H54 (cell line): Measurements from ENCODE around the gene TPRG1L.
"Not testable (repeated sequence)": the region's sequence is repeated elsewhere in the genome, so short reads cannot be mapped to it uniquely, and the experiment has no call there.

Source experiments
- DNase-seq: peaks from one replicate; pipeline ENCODE4 v3.0.0; 2011; ENCODE audit warnings: low spot score, mixed read lengths; ENCODE audit not compliant: insufficient read length
- FAIRE-seq: peaks from 3 replicates; lab custom pipeline; 2011; peaks lifted over from hg19 to GRCh38; lab: Jason Lieb, UNC
- POLR2A ChIP-seq: IDR thresholded peaks from 2 replicates; pipeline ENCODE4 v1.6.1; 2011; ENCODE audit warnings: low read depth, mild to moderate bottlenecking, low read length

The TPRG1L gene

DNA sequence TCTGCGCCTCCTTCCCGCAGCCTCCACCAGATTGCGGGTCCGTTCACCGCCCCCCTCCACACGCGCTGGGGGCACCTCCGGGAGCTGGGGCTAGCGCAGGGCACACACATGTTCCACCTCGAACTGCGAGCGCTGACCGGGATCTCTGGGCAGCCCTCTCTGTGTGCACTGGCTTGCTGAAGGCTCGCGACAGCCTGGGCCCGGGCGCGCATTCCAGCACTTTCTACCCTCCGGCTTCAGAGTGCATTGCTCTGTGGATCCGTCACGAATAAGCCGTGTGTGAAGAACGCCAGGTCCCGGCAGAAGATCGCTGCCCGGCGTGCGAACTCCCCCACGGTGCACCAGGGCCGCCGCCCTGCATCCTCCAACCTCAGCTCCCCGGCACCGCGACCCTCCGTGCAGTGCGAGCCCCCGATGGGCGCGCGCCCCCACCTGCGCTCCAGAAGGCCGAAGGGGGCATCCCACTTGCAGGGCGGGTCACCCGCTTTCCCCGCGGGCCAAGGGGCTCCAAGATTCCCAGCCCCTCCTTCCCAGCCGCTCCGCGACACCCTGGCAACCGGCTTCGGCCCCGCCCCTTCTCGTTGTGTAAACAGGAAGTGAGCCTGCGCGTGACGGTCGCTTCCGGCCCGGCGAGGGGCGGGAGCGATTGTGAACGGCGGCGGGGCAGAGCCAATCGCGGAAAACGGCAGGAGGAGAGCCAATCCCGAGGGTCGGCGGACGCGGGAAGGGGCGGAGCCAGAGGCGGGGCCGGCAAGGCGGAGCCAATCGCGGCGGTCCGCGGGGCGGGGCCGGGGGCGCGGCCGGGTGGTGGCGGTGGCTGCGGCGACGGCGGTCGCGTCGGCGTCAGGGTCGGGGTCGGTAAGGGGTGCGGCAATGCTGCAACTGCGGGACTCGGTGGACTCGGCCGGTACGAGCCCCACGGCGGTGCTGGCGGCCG lies at the start of gene TPRG1L:
TSS of gene TPRG1L (plus strand) at position 816 of the 937 bp plus-strand sequence. CDS start at position 874, 58 bp downstream.
- FAIRE-seq, result no peak
- TF ChIP-seq POLR2A, result peak; percentile 58; the same call in 1 of the 2 replicates
- DNase-seq, result peak; percentile 94

DNA sequence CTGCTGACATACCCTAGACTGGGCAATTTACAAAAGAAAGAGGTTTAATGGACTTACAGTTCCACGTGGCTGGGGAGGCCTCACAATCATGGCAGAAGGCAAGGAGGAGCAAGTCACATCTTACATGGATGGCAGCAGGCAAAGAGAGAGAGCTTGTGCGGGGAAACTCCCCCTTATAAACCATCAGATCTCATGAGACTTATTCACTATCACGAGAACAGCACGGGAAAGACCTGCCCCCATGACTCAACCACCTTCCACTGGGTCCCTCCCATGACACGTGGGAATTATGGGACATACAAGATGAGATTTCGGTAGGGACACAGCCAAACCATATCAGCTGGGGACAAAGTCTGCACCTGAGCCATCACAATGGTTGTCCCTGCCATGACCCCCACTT lies 49.3 kb upstream of the TPRG1L start:
- DNase-seq, FAIRE-seq: not testable (repeated sequence)

DNA sequence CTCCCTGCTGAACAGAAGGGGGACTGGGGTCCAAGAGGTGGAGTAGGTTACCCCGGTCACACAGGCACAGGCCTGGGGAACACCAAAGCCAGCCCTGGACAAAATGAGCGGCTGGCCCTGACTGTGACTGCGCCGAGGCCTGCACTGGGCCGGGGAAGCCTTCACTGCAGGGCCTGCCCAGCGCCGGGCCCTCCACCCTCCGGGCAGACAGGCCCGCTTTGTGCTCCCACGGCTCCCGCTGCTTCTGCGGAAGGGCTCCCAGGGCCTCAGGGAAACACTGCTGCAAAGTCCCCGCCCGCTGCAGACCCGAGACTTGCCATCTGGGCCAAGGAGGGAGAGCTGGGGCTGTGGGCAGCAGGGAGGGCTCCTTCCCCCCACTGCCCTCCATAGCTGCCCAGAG lies 48.8 kb upstream of the TPRG1L start:
- TF ChIP-seq POLR2A, result no peak
- no peak for DNase-seq
- FAIRE-seq, result no peak

DNA sequence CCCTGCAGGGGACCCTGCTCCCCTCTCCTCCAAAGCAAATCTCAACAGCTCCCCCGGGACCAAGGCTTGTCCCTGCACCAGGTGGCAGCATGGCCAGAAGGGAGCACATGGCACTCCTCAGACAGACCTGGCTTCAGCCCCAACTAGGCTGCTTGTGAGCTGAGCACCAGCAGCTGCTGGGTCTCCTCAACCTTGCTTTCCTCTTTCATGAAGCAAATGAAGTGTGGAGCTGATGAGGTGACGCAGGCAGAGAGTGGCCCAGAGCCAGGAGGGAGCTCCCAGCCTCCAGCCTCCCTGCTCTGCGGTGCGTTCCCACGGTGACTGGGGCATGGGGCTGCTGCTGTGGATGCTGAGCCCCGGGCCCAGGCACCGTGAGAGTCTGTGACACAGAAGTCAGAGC lies 47.5 kb upstream of the TPRG1L start:
- FAIRE-seq (no peak), DNase-seq (no peak)
- no peak for TF ChIP-seq POLR2A

DNA sequence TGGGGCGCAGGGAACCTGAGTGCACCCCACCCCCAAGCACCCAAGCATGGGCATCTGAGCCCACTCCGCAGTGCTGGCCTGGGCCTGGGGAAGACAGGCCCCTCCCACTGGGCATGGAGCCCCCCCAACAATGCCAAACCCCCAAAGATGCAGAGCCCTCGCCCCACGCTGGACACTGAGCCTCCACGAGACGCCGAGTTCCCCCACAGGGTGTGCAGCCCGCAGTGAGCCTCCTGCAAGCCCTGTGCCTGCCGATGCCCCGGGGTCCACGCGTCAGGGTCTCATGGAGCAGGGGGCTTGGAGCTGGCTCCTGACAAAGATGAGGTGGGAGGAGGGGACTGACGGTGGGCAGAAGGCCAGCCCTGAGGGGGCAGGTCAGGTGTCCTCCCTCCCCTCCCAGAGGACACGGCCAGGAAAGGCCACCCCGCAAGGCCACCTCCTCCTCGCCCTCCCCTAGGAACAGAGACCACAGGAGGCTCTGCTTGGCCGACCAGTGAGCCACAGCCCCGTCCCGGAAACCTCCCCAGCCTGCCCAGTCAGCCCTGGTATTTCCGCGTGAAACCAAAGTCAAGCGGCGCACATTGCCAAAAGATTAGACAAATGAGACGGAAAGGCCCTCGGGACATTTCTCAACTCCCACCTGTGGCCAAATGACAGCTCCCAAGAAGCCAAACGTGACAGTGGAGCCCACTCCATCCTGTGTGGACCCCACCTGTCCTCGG lies 46.9 kb upstream of the TPRG1L start:
- FAIRE-seq, result no peak
- DNase-seq, result no peak

DNA sequence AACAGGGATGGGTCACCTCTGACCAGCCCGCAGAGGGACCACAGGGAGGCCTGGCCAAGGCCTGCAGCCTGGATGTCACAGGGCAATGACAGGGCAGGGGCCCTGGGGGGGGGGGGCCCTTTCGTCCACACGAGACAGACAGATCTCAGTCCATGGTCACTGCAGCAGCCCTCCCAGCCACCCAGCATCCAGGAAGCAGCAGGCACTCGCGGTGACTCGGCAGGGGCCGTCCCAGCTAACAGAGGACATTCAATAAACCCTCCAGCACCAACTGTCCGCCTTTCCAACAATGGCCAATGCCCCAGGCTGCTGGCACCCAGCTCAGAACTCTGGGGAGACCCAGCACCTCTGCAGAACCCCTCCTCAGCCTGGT lies 46.4 kb upstream of the TPRG1L start:
- no peak for TF ChIP-seq POLR2A
- FAIRE-seq (no peak), DNase-seq (no peak)

More for the DNA sequence above, 46.9 kb upstream of the TPRG1L start:
- TF ChIP-seq POLR2A, result no peak

DNA sequence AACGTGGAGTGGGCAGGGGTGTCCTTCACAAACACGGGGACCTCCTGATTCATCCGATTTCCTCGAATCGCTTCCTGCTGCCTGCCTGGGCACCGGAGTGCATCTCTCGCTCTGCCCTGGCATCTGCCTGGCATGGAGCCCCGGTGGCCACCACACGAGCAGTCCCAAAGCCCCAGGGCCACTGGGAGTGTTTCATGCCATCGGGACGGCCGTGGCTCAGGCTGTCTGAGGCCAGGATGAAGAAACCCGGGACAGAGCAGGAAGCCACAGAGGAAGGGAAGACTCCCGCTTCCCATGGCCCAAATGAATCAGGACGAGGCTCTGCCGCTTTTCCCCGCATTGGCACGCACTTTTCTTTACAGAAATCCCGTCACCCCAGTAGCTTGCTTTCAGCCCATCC lies 45.9 kb upstream of the TPRG1L start:
- FAIRE-seq, result no peak
- no peak for DNase-seq
- no peak for TF ChIP-seq POLR2A

DNA sequence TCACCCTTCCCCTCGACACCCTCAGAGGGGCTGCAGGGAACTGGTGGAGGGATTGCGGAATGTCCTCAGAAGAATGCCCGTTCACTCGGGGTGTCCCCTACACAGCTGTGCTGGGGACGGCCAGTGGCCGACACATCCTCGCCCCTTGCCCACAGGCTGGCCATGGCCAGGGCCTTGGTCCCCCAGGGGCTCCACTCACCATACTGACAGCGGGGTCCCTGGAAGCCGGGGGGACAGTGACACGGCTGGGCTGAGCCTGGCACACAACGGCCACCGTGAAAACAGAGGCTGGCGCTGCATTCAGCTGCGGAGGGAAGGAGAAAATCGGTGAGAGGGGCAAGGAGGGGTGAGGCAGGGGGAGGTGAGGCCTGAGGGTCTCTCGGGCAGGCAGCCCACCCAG lies 45.2 kb upstream of the TPRG1L start:
- DNase-seq, result no peak
- TF ChIP-seq POLR2A, result no peak
- FAIRE-seq, result no peak

DNA sequence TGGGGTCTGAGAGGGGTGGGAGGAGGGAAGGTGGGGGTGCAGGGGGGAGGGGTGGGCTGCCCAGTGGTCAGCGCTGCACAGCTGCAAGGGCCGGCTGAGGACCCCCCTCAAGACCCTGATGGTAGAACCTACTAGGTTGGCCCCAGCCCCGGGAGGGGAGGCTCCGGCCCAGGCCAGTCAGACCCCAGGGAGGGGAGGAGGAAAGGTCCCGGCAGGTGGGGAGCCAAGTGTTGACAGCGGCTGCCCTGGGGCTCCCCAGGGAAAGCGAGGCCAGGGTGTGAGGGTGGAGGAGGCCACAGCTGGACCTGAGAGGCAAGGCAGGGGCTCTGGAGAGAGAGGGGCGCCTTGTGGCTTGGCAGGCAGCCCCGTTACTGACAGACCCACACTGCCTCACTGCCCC lies 44.6 kb upstream of the TPRG1L start:
- DNase-seq (no peak), FAIRE-seq (no peak)
- TF ChIP-seq POLR2A, result no peak

DNA sequence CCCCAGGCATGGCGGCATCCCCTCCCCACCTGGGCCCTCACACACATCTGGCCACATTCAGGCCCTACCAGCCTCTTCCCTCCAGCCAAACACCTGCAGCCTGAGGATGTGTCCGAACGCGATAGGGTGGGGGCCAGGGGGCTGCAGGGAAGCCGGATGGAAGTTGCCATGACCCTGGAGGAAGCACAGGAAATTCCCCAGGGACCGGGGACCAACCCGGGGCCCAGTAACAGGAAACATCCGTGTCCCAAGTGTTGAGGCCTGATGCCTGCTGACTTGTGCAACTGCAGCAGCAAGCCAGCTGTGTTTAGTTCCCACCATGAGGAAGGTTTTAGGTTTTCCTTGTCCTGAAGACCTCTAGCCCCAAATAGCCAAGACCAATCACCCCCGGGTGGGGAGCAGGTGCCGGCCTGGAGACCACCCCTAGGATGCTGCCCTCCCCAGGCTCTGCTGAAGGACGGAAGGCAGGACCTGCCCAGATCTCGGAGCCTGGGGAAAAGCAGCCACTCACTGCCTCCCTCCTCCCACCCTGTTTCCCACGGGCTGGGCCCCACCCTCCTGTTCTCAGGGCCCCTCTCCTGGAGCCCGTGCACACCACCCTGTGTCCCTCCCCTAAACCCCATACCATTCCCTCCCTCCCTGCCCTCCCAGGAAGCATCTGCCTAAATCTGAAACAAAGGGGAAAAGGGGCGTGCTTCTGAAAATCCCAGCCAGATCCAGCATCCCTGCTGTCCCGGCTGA lies 43.3 kb upstream of the TPRG1L start:
- FAIRE-seq (no peak), DNase-seq (no peak)
- TF ChIP-seq POLR2A, result no peak

DNA sequence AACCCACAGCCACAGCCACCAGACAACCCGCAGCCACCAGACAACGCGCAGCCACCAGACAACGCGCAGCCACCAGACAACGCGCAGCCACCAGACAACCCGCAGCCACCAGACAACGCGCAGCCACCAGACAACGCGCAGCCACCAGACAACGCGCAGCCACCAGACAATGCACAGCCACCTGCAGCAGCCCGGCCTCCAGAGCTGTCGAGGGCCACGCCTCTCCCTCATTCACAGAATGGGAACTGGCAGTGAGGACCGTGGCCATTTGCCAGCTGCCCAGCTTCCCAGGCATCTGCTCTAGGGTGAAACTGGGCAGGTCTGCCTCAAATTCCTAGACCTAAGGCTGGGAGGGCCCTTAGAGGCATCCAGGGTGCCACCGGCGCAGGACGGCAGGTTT lies 41.1 kb upstream of the TPRG1L start:
- DNase-seq, FAIRE-seq: not testable (repeated sequence)

DNA sequence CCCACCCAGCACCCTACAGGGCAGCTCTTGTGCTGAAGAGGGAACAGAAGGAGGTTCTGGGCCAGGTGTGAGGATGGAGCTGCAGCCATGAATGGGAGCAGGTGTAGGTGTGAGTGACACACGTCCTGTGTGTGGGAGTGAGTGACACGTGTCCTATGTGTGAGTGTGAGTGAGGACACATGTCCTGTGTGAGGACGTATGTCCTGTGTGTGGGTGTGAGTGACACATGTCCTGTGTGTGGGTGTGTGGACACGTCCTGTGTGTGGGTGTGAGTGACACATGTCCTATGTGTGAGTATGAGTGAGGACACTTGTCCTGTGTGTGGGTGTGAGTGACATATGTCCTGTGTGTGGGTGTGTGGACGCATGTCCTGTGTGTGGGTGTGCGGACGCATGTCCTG lies 39.9 kb upstream of the TPRG1L start:
- DNase-seq (no peak), FAIRE-seq (no peak)
- TF ChIP-seq POLR2A, result no peak

DNA sequence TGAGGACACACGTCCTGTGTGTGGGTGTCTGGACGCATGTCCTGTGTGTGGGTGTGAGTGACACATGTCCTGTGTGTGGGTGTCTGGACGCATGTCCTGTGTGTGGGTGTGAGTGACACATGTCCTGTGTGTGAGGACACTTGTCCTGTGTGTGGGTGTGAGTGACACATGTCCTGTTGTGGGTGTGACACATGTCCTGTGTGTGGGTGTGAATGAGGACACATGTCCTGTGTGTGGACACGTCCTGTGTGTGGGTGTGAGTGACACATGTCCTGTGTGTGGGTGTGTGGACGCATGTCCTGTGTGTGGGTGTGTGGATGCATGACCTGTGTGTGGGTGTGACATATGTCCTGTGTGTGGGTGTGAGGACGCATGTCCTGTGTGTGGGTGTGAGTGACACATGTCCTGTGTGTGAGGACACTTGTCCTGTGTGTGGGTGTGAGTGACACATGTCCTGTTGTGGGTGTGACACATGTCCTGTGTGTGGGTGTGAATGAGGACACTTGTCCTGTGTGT lies 39.4 kb upstream of the TPRG1L start:
- DNase-seq, FAIRE-seq: not testable (repeated sequence)
